ENCODE results near the gene MAP3K7CL.

Gene MAP3K7CL

GRCh38 chr21:29130270-29130969, at the start of gene MAP3K7CL:
Gene MAP3K7CL, plus strand, starts transcription at chr21:29130644. Its CDS starts 2,701 bp downstream, at chr21:29133345.
- DNase-seq = no peak

GRCh38 chr21:29082046-29082815, 48.2 kb upstream of the MAP3K7CL start:
- DNase-seq = no peak

- no peak for DNase-seq
These were observed 47.1 kb upstream of the MAP3K7CL start for GRCh38 chr21:29083306-29083705.

- DNase-seq = no peak
These were observed 46.1 kb upstream of the MAP3K7CL start for GRCh38 chr21:29084372-29084771.

- DNase-seq = no peak
These were observed 45.2 kb upstream of the MAP3K7CL start for GRCh38 chr21:29085106-29085752.

GRCh38 chr21:29091033-29091432, 39.4 kb upstream of the MAP3K7CL start:
- no peak for DNase-seq

GRCh38 chr21:29092102-29092959, 38.1 kb upstream of the MAP3K7CL start:
- DNase-seq = no peak

- DNase-seq = no peak
These were observed 34.0 kb upstream of the MAP3K7CL start for GRCh38 chr21:29096218-29097015.

- DNase-seq = no peak
These were observed 32.3 kb upstream of the MAP3K7CL start for GRCh38 chr21:29098156-29098555.

GRCh38 chr21:29102791-29103257, 27.6 kb upstream of the MAP3K7CL start:
- DNase-seq = no peak

GRCh38 chr21:29104239-29104708, 26.2 kb upstream of the MAP3K7CL start:
- DNase-seq = no peak

- DNase-seq = no peak
These were observed 25.2 kb upstream of the MAP3K7CL start for GRCh38 chr21:29105218-29105617.

- no peak for DNase-seq
These were observed 15.5 kb upstream of the MAP3K7CL start for GRCh38 chr21:29114765-29115500.

GRCh38 chr21:29115899-29116298, 14.5 kb upstream of the MAP3K7CL start:
- DNase-seq = no peak

- DNase-seq = no peak
These were observed 13.0 kb upstream of the MAP3K7CL start for GRCh38 chr21:29117372-29117955.

- no peak for DNase-seq
These were observed 8.7 kb upstream of the MAP3K7CL start for GRCh38 chr21:29121759-29122158.

- no peak for DNase-seq
These were observed 5.8 kb upstream of the MAP3K7CL start for GRCh38 chr21:29124645-29125044.

- DNase-seq = no peak
These were observed 5.3 kb upstream of the MAP3K7CL start for GRCh38 chr21:29125191-29125590.

GRCh38 chr21:29125979-29126378, 4.5 kb upstream of the MAP3K7CL start:
- DNase-seq = no peak

GRCh38 chr21:29133241-29133640, 2.8 kb downstream of the MAP3K7CL start:
- no peak for DNase-seq

GRCh38 chr21:29133796-29134195, 3.4 kb downstream of the MAP3K7CL start:
- DNase-seq = no peak

Measured in SHP77 treated with DMSO at 0.1 percent for 48 hours (cell line).